GM20000 (cell line): ENCODE data around the gene PSAP.

ENCODE experiments used
- DNase-seq: peaks from one replicate; pipeline ENCODE4 v3.0.0; 2012; ENCODE audit warnings: low spot score
- TF ChIP-seq, protein P1 (sequence below): IDR thresholded peaks from 2 replicates; pipeline ENCODE4 v1.5.1; 2012; ENCODE audit warnings: mild to moderate bottlenecking, control low read depth; ENCODE audit errors: extremely low read depth, missing control alignments

The PSAP gene

DNA sequence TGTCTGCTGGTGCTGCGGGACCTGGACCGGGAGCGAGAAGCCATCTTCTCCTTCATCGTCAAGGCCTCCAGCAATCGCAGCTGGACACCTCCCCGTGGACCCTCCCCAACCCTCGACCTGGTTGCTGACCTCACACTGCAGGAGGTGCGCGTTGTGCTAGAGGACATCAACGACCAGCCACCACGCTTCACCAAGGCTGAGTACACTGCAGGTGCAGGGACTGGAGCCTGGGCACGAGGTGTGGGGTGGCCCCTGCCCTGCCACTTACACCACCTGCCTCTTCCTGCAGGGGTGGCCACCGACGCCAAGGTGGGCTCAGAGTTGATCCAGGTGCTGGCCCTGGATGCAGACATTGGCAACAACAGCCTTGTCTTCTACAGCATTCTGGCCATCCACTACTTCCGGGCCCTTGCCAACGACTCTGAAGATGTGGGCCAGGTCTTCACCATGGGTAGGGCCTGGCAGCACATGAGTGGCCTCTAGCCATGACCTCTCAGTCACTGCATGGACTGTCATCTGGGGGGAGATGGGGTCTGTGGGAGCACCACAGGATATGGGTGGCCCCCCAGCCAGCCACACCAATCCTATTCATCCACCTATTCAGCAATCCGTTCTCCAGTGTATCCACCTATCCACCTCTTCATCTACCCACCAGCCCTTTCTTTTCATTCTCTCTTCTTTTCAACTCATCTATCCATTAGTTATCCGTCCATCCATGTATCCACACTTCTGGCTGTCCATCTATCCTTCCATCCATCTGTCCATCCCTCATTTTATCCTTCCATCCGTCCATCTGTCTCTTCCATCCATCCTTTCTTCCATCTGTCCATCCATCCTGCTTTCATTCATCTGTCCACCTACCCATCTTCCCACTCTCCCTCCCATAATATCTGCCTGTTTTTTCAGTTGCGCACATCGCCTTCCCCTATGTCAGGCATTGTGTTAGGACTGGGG lies 43.2 kb downstream of the PSAP start:
- no peak for DNase-seq
- TF ChIP-seq, protein P1, sequence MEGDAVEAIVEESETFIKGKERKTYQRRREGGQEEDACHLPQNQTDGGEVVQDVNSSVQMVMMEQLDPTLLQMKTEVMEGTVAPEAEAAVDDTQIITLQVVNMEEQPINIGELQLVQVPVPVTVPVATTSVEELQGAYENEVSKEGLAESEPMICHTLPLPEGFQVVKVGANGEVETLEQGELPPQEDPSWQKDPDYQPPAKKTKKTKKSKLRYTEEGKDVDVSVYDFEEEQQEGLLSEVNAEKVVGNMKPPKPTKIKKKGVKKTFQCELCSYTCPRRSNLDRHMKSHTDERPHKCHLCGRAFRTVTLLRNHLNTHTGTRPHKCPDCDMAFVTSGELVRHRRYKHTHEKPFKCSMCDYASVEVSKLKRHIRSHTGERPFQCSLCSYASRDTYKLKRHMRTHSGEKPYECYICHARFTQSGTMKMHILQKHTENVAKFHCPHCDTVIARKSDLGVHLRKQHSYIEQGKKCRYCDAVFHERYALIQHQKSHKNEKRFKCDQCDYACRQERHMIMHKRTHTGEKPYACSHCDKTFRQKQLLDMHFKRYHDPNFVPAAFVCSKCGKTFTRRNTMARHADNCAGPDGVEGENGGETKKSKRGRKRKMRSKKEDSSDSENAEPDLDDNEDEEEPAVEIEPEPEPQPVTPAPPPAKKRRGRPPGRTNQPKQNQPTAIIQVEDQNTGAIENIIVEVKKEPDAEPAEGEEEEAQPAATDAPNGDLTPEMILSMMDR, result no peak

DNA sequence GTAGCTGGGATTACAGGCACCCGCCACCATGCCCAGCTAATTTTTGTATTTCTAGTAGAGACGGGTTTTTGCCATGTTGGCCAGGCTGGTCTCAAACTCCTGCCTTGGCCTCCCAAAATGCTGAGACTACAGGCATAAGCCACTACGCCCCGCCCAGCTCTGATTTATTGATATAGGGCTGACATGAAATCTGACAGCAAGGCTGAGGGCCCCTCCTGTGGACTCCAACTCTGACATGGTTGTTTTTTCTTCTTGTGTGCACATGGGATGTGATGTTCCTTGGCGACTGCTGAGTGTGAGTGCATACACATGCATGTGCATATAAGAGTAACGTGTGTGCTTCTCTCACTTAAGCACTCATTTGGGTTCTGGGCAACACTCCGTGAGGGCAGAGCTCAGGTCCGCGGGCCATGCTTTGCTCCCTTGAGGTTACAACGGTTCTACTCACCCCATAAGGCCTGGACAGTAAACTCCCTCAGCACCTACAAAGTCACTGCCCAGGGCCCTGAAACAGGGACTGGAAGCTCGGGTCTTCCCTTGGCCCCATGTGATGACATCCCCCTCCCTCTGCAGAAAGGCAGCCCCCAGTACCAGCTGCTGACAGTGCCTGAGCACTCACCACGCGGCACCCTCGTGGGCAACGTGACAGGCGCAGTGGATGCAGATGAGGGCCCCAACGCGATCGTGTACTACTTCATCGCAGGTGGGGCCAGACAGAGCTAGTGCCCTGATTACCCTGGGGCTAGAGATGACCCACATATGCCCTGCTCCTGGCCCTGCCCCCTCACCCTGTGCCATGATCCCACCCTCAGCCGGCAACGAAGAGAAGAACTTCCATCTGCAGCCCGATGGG lies 44.1 kb downstream of the PSAP start:
- no peak for DNase-seq
- TF ChIP-seq, protein P1, result no peak

DNA sequence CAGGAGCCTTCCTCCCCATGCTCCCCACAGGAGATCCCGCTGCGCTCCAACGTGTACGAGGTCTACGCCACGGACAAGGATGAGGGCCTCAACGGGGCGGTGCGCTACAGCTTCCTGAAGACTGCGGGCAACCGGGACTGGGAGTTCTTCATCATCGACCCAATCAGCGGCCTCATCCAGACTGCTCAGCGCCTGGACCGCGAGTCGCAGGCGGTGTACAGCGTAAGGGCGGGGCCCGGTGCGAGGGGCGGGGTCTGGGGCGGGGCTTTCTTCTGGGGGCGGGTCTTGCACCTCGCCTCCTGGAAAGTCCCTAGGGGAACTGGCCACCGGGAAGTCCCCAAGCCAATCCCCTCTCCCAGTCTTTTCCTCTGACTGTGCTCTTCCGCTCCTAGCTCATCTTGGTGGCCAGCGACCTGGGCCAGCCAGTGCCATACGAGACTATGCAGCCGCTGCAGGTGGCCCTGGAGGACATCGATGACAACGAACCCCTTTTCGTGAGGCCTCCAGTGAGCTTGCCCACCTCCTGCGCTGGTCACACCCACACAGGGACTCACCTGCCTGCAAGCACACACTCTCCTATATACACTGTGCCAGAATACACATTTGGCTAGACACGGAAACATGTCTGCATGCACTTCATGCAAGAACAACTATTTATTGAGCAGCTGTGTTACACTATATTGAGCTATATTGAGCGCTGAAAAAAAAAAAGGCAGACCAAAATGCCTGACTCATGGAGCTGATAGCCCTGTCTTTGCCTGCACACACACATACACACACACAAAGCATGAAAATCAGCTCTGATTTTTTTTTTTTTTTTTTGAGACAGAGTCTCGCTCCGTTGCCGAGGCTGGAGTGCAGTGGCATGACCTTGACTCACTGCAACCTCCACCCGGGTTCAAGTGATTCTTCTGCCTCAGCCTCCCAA lies 45.0 kb downstream of the PSAP start:
- TF ChIP-seq, protein P1, result no peak
- DNase-seq, result no peak

DNA sequence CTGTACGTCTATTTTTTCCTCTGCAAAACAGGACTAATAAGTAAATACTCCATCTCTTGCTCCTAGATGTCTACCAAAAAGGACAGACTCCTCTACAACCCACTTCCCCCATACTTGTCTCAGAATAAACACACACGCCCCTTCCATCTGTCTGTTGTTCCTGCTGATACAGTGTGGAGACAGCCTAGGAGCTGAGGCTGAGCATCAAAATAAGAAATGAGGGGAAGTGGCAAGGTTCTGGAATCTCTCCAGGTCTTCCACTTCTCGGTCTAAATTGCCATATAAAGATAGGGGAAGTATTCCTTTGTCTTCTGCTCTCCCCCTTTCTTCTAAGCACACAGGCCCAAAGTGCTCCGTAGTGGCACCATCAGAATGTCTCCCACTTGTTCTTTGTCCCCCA lies 47.0 kb downstream of the PSAP start:
- no peak for DNase-seq
- TF ChIP-seq, protein P1, result no peak

DNA sequence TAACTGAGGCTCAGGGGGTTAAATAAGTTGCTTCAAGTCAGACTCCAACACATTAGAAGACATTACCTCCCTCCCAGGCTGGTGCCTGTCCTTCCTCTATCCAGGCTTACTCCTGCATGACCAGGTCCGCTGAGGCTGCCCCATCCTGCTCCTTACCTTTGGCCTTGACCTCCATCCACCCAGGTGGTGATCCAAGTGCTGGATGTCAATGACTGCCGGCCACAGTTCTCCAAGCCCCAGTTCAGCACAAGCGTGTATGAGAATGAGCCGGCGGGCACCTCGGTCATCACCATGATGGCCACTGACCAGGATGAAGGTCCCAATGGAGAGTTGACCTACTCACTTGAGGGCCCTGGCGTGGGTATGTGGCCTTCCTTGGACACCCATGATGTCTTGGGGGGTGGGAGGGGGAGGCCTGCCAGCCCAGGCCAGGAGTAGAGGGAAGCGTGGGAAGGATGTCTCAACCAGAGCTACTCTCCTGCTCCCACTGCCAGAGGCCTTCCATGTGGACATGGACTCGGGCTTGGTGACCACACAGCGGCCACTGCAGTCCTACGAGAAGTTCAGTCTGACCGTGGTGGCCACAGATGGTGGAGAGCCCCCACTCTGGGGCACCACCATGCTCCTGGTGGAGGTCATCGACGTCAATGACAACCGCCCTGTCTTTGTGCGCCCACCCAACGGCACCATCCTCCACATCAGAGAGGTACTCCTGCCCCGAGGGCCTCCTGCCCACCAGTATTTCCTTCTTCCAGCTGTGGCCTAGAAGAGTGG lies 48.1 kb downstream of the PSAP start:
- no peak for DNase-seq
- TF ChIP-seq, protein P1, result no peak

DNA sequence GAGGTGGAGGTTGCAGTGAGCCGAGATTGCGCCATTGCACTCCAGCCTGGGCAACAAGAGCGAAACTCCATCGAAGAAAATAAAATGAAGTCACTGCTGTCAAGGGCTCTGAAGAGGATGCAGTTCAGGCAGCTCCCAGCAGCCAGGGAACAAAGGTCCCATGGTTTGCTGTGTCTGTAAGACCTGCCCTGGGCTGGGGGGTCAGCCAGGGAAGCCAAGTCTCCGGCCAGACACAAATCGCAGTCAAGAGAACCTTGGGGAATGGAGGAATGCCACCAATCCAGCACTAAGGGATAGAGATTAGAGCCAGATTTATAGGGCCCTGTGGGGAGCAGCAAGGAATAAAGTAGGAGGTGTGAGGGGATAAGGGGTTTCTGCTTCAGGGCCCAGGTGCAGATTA lies 48.8 kb downstream of the PSAP start:
- DNase-seq, result no peak
- TF ChIP-seq, protein P1, result no peak
